SKM-1 (cell line): Measurements from ENCODE around the gene STX16.

Experiments used
- DNase-seq: peaks from one replicate; lab custom pipeline; 2025; ENCODE audit not compliant: unreplicated experiment; lab: John Stamatoyannopoulos, UW

STX16 gene

DNA sequence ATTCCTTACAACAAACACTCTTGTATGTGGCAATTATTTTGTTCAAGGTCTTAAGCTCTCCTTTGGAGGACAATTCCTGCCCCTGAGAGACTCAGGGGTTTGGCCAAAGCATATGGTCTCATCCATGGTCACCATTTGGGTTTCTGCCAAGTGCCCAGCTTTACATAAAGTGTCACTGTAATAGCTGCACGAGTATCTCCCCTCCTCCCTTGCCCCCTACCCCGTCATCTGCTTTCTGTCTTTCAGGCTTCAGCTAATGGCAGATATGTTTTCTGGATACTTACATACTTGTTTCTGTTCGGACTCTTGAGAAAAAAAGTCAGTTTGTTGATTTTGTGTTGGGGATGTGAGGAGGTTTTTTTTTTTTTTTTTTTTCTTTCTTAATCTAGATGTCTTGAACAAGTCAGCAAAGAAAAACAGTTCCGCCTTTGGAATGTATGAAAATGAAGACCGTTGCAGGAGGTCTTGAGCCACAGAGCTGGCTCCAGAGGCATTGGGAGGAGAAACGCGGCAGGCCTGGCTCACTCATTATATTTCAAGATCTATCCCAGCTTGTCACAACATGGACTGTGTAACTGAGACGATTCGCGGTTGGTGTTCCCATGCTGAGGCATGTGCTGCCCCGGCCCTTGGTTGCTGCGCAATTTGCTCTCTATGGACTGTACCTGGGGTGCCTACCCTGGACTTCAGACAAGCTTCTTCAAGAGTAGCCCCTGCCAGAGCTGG is 32.6 kb upstream of the STX16 start:
- DNase-seq, result no peak

DNA sequence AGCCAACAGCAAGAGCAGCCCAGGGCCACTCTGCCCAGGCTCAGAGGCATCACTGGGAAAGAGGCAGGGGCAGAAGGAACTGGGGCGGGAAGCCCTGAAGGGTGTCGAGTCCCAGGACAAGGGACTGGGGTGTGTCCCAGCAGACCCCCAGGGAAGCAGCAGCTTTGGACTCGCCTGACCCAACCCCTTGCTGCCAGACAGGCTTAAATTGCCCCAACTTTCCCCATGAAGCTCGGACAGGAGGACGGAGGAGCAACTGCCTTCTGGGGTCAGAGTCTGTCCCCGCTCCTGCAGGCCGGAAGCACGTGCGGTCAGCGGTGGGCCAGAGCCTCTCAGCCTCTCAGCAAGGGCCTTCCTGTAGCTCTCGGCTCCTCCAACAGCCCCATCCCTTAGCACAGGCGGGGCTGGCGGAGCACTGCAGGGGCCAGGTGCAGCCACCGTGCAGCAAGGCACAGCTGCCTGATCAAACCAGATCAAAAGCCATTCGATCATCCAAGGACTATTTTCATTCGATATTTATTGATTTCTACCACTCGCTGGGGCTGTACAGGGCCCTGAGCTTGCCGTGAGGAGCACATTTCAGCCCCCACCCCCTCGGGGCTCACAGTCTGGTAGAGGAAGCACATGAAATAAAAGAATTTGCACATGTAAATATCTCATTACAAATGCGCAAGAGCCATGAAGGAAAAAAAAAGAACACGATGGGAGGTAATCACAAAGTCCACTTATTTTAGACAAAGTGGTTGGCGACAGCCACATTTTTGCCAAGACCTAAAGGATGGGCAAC is 31.8 kb upstream of the STX16 start:
- no peak for DNase-seq

DNA sequence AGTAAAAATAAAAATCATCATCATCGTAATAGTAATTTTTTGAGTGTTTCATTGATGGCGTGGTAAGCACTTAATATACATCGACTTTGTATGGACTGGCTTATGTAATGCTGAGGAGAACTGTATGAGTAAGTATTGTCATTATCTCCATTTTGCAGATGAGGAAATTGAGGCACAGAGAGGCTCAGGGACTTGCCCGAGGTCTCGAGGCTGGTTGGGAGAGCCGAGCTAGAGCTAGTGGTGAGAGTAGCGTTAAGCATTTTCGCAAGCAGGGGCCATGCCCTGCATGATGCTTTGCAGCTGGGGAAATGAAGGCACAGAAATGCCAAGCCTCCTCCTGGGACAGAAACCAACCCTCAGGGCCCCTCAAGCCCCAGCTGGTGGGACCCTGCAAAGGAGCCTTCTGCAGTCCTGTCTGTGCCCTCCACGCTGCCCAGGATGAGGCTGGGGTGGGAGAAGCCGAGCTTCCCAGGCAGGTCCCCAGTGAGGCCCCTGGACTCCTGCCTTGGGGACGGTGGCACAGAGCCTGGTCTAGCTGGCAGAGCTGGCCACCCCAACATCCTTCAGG is 31.1 kb upstream of the STX16 start:
- DNase-seq, result no peak

DNA sequence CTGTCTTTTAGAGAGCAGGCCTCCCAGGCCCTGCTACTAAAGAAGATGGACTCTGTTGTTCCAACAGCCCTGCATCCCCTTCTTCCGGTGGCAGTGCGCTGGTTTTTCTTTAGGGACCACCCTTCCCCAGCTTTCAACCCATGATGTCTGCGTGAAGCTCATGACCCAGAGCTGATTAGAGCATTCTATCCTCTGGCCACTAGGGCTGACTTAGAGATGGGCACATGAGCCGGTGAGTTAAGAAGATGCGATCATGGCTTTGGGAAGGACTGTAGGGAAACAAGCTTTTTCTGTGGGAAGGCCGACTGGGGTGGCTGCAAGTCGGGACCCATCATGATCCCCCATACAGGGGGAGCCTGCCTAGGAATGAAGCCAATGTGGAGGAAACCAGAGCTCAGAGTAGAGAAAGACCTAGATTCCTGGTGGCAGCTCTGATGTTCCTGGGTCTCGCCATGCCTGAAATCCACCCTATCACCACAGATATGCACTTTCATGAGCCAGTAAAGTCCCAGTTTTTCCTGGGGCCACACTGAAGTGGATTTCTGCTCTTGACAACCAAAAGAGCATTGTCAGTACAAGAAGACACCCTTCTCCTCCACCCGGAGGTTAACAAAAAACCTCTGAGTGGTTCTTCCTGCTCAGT is 29.1 kb upstream of the STX16 start:
- DNase-seq, result no peak

DNA sequence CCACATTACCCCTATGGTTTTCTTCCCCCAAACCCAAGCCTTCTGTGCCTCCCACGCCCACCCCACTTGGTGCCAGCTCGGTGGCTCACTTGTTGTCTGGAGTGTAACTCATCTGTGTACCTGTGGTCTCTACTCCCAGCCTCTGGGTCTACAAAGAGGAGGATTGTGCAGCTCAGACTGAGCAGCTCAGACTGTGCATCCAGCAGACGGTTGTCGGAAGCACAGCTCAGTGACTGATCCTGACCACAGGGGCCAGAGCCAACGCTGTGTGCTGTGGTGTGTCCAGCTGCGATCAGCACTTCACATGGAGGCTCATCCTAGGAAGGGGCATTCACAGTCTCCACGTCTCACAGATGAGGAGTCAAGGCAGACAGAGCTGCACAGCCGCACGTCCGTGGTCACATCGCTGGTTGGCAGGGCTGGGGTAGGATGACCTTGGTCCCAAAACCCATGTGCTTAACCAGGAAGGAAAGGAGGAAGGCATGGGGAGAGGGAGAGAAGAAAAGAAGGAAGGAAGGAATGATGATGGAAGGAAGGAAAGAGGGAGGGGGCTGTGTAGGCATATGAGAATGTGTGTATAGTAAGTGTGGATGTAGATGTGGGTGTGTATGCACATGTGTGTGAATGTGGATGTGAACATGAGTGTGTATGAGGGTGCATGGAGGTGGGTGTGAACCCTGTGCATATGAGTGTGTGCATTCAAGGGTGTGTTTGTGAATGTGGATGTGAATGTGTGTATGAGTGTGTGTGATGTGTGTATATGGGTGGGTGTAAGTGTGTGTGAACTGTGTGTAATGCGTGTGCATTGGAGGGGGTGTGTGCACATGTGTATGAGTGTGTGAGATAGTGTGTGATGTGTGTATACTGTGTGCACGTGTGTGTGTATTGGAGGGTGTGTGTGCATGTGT is 28.2 kb upstream of the STX16 start:
- DNase-seq, result no peak

DNA sequence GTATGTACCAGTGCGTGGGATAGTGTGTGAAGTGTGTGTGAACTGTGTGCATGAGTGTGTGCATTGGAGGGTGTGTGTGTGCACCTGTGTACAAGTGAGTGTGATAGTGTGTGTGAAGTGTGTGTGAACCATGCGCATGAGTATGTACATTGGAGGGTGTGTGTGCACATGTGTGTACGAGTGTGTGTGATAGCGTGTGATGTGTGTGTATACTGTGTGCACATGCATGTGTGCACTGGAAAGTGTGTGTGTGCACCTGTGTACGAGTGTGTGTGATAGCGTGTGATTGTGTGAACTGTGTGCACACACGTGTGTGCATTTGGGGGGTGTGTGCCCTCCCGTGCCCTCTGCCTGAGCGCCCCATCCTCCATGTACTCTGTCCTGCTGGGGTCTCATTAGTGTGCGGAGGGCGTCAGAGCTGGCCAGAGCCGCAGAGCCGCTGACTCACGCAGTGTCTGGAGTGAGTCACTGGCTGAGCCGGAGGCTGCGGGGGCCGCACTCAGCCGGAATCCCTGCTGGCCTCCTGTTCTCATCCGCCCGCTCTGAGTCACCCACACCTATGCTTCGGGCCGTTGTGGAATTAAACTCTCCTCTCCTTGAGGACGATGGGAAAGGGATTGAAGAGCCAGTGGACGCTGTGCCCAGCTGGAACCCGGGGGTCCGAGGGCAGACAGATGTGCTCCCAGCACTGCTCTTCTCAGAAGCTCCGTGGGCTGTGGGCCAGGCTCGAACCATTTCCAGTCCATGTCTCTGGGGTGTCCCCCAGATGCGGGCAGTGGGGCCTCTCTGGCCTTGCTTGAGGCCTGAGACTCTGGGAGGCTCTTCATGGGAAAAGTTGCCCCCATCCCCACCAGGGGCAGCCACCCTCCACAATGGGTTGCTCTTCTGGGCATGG is 27.3 kb upstream of the STX16 start:
- DNase-seq, result no peak

DNA sequence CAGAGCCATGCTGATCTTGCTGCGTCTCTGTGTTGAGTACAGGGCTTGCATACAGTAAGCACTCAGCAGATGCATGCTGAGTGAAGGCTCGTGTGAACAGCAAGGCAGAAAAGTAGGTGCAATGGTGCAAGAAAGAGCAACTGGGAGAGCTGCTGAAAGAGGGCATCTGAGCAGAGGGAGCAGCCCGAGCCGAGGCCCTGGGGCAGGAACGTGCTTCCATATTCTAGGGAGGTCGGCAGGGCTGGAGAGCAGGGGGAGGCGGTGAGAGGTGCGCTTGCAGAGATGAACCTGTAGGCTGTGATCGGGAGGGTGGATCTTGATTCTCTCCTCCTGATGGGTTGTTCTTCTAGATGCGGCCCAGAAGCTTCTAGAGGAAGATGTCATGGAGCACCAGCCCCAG is 26.4 kb upstream of the STX16 start:
- no peak for DNase-seq

DNA sequence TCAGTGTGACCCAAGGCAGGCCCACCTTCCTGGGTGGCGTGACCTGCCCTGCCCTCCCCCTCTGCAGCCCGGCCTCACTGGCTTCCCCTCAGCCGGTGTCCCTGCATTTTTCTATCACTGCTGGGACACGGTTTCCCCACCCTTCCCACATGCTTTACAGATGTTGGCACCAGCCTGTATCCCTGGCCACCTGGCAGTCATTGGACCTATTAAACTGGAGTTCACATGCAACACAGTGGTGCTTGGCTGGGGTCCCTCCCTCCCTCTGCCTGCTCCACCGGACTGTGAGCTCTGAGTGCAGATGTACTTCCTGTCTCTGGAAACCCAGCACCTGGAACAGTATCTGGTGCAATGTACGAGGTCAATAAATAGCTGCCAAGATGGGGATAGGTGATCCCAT is 25.5 kb upstream of the STX16 start:
- no peak for DNase-seq

DNA sequence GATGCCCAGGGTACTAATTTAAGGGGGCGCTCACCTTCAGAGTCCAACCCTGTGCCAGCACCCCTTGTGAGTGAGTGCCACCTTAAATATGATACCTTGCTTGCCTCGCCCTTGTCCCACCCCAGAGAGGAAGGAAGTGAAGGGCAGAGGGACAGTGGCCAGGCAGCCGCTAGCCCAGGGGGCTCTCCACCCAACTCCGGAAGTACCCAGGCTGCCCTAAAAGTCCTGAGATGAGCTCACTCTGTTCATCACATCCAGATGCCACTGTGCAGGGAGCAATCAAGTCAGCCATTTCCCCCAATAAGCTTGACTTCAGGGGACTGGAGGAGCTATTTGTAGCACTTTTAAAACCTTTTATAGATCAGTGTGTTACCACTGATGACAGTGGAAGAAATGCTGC is 25.0 kb upstream of the STX16 start:
- DNase-seq, result no peak

DNA sequence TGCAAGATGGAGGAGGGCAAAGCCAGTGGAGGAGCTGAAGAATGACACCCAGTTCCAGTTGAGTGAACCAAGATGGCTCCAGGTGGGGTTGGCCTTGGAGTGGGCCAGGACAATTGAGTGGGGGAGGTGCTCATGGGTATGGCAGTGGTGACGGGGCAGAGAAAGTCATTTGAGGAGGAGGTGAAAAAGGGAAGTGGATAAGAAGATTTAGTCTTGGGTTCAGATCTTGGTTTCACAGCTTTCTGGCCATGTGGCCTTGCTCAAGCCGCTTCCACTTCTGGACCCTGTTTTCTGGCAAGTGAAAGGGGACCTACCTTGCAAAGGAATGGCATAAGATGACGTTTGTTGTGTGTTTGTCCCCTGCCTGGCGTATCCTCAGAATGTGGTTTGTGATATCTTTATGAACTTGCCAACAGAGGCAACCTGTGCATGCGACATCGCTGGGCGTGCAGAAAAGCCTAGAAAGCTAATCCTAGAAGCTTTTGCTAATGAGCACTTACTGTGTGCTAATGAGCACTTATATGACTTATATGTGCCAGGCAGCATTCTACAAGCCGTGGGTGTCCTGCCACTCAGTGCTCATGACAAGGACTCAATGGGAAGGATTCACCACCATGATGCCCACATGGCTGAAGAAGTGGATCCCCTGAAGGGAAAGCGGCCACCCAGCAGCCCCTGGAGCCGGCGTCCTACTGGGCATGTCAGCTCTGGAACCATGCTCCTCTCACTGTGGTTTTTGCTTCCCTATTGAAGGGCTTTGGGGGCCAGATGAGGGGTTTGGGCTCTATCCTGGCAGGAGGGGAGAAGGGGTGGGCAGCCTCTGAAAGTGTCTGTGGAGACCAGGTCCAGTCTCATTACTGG is 23.6 kb upstream of the STX16 start:
- DNase-seq, result no peak

DNA sequence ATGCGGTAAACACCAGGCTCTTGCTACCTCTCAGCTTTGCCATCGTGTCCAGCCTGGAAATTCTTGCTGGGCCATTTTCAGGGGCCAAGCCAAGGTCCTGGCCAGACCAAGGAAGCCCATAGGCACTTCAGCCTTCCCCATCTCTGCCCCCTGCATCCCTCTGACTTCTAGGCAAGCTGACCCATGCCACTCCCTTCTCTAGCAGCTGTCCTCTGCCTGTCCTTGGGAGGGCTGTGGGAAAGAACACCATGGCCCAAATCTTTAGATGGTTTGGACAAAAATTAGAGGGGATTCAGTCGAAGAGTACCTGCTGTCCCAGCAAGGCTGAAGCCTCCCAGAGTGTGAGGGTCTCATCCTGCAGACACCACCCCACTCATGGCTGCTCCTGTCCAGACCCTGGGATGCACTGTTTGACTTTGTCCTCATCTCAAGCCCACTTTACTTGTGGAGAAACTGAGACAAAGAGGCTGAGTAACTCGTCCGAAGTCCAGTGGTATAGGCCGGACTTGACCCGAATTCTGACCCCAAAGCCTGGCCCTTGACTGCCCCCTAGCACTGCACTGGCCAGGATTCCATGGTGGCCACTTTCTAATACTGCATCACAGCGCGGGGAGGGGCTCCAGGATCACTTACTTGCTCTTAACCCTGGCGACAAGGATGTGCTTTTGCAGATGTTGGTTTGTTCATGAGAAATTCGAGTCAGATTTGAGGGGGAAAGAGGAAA is 22.4 kb upstream of the STX16 start:
- no peak for DNase-seq

DNA sequence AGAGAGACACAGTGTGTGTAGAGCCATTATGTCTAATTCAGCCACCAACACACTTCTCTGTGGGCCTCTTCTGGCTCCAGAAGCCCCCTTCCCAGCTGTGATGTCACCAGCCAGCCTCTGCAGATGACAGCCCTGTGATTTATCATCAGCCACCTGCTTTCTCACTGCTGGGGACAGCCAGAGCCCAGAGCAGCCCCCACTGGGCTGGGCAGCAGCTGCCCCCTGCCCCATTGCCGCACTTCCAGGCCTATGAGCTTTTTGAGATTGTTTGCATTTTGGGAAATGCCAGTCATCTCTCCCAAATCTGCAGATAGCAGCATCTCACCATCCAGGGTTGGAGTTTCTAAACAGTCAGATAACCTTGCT is 21.9 kb upstream of the STX16 start:
- no peak for DNase-seq

DNA sequence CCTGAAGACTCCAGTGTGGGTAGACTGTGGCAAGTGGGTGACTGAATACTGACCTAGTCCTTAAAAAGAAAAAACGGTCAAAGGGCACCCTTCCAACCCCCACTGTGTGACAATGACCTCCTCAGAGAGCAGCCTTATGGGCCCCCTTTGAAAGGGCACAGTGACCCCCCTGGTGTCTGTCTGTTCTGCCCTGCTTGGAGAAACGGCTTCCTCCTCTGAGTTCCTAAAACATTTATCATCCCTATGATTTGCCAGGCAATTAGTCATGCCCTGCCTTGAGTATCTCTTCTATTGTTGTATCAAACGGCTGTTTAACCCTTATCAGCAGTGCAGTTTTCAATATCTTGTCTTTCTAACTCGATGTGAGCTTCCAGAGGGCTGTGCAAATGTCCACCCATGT is 21.0 kb upstream of the STX16 start:
- no peak for DNase-seq

DNA sequence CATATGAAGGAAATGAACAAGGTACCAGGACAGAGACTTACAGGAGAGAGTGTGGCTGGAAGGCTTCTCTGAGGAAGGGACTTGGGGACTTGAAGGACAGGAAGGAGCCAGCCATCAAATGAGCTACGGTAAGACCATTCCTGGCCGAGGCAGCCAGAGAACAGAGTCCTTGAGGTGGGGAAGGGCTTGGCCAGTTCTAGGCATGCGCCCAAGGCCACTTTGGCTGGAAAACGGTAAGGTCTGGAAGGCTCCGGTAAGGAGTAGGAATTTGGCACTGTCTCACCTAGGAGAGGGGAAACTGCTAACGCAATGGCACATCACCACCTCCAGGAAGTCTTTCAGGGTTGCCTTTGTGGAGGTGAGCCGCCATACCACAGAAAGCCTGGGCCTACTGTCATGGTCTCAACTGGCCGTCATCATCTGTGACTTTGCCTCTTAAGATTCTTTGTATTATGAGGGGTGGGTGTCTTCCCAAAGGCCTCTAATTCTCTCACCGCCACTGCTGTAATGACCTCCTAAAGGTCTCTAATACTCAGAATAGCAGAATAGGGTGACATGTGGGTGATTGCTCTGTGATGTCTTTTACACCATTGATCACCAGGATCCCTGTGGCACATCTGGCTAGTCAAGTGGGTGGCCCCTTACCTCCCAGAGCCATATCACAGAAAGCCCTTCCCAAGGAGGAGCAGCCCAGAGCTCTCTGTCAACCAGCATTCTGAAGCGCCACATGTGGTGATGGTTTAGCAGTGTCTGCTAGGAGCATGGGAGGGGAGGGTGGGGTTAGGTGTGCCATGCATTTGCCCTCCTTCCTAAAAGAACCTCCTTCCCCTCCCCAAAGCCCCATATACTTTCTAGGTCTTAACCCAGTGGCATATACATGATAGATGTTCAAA is 17.7 kb upstream of the STX16 start:
- no peak for DNase-seq

DNA sequence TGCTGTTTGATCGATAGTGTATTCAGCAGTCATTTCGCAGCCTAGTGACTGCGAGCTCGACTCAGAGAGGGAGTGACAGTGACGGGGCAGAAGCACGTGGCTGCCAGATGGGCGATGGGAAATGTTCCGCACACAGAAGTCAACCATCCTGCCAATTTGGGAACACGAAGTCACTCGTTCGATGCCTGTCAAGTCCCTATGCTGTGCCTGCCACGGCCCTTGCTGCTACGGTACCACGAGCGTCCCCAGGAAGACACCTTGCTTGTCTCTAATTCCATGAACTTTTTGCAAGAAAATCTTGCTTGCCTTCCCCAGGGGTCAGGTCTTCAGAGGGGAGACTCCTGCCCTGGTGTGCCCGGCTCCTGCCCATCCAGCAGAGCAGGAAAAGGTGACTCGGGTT is 17.0 kb upstream of the STX16 start:
- DNase-seq, result no peak

DNA sequence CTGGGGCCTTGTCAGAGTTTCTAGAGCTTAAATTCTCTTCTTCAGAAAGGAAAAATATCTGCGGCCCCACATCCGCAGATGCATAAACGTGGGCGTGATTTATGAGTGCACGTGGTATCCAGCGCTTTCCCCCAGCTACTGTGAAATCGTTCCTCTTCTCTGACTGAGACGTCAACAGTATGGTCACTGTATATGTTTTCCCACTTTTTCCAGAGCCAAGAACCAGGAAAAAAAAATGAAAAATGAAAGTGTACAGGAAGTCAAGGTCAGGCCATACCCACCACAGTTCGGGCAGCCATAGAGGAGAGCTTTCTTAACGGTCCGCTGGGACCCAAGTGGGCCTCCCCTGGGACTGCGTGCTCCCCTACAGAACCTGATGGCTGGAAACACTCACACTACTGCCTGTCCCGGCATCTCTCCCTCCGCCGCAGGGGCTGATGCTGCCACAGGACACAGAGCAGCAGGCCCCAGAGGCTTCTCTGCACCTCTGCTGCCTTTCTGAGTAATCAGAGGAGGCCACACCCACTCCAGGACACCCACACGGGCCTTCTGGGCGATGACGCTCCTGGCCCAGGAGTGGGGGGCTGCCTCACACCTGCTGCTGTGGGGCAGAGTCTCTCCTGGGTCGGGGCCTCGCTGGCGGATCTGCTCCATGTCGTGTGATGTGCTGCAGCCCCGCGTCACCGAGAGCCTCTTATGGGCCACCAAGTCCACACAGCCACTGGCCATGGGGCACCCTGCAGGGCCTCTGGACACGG is 16.4 kb upstream of the STX16 start:
- no peak for DNase-seq

DNA sequence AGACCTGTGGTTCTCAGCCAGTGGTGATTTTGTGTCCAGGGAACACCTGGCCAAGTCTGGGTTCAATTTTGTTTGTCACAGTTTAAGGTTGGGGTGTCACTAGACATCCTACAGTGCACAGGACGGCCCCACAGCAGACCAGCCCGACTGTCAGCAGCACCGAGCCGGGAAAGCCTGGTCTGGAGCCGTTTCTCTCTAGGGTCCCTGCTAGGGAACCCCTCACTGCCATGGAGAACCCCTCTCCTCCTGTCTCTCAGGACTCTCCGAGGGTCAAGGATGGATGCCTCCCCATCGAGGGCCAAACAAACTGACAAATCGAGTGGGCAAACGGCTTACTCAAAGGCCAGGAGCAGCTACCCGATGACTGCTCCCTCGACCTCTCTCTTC is 15.8 kb upstream of the STX16 start:
- DNase-seq, result no peak
